A172 (cell line): Measurements from ENCODE around the gene NTNG2. TPM values are rescaled to one million over a fixed set of nuclear protein-coding genes. Genes with fewer than 3 reads are reported as not detected.

Experiments used
- DNase-seq: peaks from one replicate; pipeline ENCODE4 v3.0.0-alpha.2; 2015; ENCODE audit warnings: low spot score
- total RNA-seq: library from RNA; depleted of rRNA; stranded (reverse); fragments of >200 nt; shearing (Covaris generic); gene quantifications from 2 replicates; pipeline ENCODE4 v1.2.3, GENCODE V29; 2014

NTNG2 gene
- total RNA-seq, 1 experiment from 2014 or later = 5.7 TPM

DNA sequence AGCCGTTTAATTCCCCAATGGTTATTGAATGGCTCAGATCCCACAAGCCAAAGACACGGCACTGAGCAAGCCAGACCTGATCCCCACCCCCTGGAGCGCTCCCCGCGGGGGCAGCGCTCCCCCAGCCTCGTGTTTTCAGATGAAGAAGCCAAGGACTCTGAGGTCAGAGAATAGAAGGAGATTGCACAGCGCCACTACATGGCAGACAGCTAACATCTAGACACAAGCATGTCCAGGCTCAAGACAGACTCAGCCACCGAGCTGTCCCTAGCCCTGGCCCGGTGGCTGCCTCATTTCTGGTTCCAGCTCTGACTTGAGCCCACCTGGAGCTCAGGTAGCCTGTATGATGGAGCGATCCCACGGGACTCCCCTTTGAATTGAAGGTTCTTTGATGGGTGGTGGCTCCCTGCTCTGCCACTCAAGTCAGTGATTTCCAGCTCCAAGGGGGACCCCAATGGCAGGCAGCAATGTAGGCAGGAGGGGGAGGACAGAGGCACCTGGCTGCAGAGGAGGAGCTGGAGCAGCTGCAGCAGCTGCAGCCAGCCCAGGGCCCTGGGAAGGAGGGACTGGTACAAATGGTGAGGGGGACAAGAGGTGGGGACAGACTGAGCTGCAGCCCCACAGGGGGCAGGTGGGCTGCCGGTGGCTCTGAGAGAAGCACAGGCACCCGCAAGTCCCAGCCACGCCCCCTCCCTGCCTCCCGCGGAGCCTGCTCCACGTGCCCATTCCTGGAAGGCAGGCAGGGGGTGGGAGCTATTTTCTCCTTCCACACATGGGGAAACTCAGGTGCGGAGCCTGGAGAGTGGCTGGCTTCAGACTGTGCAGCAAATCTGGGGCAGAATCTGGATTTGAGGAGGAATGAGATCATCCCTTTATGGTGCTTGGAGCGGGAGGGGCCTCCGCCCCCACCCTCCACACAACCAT is 40.2 kb downstream of the NTNG2 start:
- no peak for DNase-seq

DNA sequence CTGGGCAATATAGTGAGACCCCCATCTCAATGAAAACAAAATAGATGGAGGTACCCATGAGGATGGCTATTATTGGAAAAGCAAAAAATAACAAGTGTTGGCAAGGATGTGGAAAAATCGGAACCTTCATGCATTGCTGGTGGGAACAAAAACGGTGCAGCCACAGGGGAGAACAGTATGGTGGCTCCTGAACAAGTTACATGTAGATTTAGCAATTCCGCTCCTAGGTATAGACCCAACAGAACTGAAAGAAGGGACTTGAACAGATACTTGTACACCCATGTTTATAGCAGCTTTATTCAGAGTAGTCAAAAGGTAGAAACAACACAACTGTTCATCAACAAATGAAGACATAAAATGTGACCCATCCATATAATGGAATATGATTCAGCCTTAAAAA is 43.0 kb downstream of the NTNG2 start:
- no peak for DNase-seq

DNA sequence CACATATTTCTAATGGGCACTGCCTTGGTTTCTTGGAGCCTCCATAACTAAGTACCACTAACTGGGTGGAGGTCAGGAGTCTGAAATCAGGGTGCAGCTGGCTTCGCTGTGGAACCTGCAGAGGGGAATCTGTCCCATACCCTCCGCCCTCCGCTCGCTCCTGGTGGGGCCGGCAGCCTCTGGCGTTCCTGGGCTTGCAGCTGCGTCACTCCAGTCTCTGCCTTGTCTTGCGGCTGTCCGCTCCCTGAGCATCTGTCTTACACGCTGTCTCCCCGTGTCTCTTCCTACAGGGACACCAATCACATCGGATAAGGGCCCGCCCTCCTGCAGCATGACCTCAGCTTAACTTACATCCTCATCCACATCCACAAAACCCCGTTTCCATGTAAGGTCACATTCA is 45.4 kb downstream of the NTNG2 start:
- DNase-seq = no peak

DNA sequence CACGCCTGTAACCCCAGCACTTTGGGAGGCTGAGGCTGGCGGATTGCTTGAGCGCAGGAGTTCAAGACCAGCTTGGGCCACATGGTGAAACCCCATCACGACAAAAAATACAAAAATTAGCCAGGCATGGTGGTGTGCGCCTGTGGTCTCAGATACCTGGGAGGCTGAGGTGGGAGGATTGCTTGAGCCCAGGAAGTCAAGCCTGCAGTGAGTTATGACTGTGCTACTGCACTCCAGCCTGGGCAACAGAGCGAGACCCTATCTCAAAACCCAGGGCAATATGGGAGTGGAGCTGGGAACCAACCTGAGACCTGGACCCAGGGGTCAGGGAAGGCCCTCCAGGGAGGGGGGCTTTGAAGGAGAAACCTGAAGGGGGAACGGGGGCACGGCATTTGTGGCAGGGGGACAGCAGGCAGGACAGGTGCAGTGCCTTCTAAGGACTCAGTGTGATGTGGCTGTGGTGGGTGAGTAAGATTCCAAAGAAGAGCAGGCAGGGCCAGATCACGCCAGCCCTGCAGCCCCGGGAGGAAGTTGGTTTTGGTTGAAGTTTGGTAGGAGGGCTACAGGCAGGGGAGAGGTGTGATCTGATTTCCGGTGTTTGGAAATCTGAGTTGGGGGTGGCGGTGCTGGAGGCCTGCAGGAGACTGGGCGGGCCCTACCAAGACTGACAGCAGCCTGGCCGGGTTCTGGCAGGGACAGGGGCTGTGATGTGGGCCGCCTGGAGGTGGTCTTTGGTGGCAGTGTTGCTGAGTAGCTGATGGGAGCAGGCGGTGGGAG is 46.2 kb downstream of the NTNG2 start:
- no peak for DNase-seq

DNA sequence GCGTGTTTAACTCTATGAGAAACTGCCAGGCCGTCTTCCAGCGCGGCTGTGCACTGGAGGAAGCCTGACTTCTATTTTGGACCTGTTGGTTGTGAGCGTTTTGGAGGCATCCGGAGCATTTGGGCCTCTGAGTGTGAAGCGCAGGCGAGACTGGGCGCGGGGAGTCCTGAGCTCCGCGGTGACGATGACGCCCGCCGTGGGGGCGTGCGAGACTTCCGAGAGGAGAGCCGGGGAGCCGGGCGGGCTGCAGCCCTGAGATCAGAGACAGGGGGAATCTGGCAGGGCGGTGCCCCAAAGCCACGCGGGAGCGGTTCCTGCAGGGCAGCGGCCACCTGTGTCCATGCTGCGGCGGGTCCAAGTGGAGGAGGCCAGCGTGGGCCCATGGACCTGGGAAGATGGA is 47.4 kb downstream of the NTNG2 start:
- no peak for DNase-seq

DNA sequence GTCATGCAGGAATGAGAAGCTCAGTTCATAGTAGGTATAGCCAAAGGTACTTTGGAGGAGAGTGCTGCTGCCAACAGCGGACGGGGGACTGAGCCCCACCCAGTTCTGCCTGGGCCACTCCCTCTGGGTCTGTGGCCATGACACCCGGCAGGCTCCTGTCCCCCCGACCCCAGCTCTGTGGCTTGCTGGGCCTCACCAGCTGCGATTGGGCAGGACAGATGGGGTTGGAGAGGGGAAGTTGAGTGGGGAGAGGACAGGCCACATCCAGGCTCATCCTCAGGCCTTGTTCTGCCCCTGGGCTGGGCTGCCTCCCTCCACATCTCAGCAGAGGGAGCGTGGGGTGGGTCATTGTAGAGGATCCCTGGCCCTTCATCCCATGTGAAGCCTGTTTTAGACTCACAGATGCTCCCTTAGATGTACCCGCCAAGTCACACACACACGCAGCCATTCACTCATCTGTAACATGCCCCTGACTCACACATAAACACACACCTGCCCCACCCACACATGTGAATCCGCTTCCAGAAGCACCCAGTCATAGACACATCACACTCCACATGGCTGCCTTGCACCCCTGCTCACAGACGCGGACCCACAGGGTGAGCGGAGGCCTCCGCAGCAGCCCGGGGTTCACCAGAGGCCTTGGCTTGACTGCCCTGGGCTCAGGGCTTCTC is 48.8 kb downstream of the NTNG2 start:
- no peak for DNase-seq

DNA sequence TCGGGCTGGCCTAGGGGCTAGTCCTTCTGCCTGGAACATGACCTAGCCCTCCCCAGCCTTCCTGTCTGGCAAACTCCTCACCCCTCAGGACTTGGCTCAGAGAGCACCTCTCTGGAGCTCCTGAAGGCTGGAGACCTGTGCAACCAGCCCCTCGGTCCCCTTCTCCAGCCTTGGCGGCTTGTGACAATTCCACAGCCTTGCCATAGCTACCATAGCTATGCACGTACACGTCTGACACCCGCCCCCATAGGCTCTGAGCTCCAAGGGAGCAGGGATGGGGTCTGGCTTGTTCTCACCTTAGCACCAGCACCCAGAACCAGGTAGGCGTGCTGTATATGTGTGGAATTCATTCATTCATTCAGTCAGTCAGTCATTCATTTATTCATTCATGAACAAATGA is 49.7 kb downstream of the NTNG2 start:
- no peak for DNase-seq

DNA sequence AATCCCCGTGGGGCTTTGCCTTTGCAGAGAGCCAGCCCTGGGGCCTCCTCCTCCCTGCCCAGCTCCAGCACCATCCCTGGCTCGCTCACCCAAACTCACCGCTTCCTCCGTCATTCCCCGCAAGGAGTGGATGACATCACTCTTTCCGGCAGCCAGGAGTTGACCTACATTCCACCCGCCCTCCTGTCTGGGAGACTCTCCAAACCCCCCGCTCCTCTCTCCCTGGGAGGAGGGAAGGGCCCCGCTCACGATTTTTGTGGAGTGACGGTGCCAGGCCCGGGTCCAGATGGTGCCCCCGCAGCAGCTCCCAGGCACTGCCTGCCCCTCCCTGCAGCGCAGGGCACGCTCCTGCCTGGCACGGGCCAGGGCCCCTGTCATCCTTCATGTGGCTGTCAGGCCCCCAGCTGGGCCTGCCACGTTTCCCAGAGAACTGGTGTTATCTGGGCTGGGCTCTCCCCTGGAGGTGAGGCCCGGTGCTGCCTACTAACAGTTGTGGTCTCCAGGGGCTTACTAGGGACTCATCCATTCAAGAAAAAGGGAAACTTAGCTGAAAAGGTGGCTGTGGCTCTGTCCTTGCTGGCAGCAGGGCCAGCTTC is 52.3 kb downstream of the NTNG2 start:
- peak; percentile 93 for DNase-seq

DNA sequence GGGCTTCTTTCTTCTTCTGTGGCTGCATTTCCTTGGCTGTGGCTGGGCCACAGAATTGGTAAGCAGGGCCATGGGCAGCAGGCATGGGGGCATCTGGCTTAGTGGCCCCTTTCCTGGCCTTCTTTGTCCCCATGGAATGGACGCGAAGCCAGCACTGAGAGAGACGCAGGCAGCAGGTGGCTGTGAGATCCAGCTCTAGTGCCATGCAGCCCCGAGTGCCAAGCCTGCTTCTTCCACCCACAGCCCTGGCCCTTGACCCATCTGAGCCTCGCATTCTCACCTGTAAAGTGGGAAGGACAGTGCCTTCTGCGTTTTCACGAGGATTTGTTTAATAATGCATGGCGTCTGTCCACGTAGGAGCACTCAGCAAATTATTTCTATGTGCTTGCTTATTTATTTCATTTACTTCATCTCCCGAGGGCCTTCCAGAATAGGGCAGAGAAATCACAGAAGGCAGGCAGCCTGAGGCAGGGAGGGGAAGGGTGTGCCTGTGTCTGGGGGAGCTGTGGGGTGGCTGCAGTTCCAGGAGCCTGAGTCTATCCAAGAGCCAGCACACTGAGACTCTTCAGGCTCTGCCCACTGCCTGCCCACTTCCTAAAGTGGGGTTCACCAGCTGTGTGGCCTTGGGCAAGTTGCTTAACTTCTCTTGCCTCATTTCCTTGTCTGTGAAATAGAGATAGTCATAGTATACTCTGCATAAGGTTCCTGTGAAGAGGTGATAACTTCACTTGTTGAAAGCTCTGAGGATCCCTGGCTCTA is 55.2 kb downstream of the NTNG2 start:
- DNase-seq = no peak

DNA sequence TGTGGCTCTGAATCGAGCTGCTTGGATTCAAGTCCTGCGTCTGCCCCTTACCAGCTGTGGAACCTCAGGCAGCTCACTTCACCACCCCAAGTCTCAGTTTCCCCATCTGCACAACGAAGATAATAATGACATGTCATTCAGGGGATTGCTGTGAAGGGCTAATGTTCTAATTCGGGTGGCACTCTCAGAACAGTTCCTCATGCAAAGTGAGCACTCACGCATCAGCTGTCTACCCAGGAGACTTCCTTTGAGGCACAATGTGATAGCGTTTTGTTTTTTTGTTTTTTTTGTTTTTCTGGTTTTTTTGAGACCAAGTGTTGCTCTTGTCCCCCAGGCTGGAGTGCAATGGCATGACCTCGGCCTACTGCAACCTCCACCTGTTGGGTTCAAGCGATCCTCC is 56.4 kb downstream of the NTNG2 start:
- DNase-seq = no peak

DNA sequence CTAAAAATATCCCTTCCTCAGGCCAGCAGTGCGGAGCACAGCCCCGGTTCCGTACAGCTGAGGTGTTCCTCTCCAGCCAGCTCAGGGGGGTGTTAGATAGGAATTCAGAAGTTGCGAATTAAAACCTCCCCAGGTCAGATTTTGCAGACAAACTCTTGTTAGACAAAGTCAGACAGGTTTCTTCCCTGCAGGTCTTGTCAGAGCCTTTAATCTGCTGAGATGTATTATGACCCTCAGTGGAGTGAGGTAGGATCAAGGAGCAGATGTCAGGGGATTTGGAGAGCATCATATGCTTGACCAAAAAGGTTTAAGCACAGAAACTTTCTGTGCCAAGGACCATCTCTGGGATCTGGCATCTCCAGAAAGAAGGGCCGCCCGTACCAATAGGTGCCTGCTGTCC is 60.1 kb downstream of the NTNG2 start:
- no peak for DNase-seq

DNA sequence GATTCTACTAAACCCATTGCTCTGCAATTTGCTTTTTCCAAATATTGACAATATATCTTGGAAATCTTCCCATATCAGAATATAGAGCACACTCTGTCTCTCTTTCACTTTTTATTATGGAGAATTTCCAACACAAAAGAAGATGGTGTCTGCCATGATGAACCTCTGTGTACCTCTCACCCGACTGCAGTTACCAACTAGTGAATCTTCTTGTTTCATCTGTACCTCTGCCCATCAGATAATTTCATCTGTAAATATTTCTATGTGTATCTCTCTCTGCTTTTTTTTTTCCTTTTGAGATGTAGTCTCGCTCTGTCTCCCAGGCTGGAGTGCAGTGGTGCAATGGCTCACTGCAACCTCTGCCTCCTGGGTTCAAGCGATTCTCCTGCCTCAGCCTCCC is 62.8 kb downstream of the NTNG2 start:
- DNase-seq = no peak

DNA sequence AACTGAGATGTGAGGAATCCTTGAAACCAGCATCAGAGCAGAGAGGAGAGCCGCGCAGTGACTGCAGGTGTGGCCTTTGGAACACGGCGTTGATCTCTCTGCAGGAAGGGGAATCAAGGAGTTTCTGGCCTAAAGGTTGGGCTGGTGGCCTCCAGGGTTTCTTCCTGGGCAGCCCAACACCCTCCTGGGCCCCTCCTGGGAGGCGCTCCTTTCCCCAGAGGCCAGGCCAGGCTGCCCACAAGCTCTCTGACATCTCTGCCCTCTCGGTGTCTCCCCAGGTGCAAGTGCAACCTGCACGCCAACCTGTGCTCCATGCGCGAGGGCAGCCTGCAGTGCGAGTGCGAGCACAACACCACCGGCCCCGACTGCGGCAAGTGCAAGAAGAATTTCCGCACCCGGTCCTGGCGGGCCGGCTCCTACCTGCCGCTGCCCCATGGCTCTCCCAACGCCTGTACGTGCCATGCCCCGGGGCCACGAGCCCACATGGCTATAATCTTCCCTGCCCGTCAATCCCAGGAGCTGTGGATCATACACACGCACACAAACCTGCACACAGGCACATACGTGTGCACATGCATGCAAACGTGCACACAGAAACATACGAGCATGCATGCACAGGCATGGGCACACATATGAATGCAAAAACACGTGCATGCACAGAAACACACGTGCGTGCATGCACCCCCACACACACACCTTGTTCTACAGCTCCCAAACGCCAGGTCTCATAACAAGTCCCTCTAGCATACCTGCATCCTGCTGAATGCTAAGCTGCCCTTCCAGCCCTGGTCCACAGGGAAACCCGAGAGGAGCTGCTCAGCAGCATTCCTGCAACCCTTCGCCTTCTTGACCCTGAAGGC is 64.9 kb downstream of the NTNG2 start:
- no peak for DNase-seq

DNA sequence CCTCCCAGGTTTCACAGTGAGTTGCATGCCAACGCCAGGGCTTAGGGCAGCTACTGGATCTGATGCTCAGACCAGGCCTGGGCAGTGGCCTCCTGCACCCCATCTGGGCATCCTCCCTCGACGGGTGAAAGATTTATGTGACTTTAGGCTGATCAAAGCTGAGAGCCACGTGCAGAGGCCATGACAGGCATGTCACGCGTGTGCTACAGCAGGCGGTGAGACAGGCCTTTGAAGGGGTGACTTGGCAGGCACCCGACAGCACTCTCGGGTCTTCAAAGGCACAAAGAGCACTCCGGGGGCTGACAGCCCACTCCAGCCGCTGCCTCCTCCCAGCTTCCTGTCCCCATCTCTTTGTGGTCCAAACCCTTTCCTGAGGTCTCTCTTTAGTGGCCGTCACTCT is 66.2 kb downstream of the NTNG2 start:
- no peak for DNase-seq

DNA sequence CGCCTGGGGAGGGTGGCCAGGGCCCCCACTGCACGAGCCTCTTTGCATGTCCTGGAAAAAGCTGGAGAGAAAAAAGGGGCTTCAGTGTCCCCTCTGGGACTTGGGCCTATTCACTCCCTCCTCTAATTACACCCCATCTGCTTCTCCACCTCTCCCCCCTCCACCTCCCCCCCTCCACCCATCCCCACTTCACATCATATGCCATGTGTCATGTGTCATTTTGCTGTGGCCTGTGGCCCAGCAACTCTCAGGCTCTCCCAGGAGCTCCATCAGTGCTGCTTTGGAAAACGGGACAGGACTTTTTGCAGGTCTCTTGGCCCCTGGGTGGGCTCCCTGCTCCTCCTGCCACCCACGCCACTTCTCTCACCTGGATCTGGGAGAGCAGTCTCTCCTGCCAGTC is 68.7 kb downstream of the NTNG2 start:
- DNase-seq = no peak

DNA sequence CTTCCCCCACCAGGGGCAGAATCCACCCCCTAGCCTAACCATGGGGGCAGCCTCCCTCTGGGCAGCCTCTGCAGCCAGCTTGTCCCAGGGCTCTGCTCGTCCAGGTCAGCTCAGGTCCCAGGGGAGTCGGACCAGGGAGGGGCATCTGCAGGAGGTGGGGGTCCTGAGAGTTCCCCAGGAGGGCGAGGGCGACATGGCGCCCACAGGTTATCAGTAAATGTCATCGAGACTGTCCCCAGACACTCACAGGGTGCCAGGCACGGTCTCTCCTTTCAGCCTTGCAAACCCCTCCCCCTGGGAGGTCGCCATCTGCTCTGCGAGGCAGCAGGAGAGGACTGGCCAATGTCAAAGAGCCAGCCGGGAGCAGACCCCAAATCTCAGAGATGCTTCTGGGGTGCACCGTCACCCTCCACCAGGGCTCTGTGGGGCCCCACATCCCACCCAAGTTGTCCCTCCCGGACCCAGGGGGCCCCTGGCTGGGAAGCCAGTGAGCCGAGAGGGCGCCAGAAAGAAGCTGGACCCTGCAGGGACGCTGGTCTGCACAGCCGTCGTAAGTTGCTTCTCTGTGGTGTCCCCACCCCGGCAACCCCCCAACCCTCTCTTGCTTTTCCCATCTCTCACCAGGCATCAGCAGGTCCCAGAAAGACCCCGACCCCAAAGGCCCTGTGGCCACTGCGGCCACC is 69.3 kb downstream of the NTNG2 start:
- DNase-seq = no peak

DNA sequence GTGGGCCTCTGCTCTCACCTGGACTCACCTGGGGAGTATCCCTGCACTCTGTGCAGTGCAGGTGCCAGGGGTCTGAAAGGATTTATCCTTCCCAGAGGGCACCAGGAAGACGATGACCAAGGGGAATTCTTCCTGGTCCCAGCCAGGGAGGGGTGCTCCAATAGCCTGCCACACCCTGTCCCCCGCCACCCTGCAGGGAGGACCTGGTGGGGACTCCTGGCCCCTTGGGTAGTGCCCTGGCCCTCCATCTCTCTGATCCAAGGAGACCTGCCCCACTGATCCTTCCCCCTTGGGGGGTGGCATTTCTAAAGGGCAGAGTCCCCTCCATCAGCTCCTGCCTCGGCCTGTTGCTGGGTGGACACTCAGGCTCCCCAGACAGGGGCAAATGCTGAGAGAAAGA is 70.7 kb downstream of the NTNG2 start:
- no peak for DNase-seq

DNA sequence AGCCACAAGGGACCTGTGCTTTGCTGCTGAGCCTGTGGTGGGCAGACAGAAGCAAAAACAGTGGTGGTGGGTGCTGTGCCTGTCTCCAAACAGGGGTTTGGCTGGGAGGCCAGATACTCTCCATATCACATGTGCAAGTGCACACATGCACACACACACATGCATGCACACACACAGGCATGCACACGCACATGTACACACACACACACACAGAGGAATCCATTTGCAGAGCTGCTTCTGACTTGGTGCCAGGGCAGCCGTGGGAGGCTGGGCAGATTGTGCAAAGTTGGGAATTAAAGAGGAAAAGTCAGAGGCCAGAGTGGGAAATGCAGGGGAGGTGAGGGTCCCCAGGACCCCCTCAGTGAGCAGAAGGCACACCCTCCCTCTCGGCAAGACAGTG is 71.3 kb downstream of the NTNG2 start:
- DNase-seq = no peak

DNA sequence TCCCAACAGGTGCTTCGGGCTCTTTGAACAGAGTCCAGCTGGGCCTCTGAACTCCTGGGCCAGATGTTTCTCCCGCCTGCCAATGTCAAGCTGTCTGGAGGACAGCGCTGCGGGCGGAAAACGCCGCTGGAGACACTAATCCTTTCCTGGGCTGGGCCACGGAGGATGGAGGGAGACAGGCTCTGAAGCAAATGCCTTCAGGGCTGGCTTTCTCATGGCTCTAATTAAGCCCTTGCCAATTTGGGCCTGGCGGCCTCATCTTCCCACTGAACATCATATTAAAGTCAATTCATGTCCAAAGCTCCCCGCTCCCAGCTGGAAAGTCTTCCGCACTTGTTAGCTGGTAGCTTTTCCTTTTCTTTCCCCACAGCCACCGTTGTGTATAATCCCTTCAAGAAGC is 72.7 kb downstream of the NTNG2 start:
- DNase-seq = no peak

DNA sequence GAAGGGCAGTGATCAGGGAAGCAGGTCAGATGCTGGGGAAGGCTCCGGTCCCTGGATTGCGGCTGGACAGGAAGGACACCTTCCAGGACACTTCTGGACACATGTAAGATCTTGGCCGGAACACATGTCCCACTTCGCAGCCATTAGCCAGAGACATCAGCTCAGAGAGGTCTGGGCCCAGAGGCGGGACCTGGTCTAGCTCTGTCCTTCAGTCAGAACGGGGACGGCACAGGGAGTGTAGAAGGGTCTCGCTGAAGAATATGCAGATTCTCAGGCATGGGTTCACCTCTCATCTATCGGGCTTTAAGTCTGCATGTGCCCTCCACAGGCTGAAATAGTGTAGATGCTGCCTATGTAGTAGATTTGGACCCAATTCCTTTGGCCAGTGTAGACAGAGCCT is 73.3 kb downstream of the NTNG2 start:
- no peak for DNase-seq
